Gastrocnemius medialis (tissue), 4 donors: ENCODE results near the gene ZDHHC3. TPM values are rescaled to one million over a fixed set of nuclear protein-coding genes. Genes with fewer than 3 reads are reported as not detected.
A peak's percentile ranks its signal among the peaks of the same experiment; 100 is the strongest.

Source experiments
- ATAC-seq, 2 donors: fragments of 150-250 bp; one replicate each; pipeline ENCODE4 v1.9.1; 2016
- DNase-seq, 2 donors: peaks; one replicate each; pipeline ENCODE4 v3.0.0-alpha.2; 2019
- H3K27ac ChIP-seq, 4 donors: fragments of 200-600 bp; sonication (generic); 1 replicate in 1 of 4; 2 replicates in 3 of 4; pipeline ENCODE4 v1.5.1; 2016 to 2018; ENCODE audit warnings: mild to moderate bottlenecking in 2 of 4, moderate library complexity in 1 of 4
- H3K27me3 ChIP-seq, 3 donors: fragments of 200-600 bp; sonication (generic) in 2 of 3; 1 replicate in 1 of 3; 2 replicates in 2 of 3; pipeline versions ENCODE4 v1.5.1 to v1.6.0; 2016 to 2019; ENCODE audit warnings: mild to moderate bottlenecking in 1 of 3, moderate library complexity in 1 of 3
- H3K36me3 ChIP-seq, 2 donors: fragments of 200-600 bp; sonication (generic) in 1 of 2; one replicate each; pipeline ENCODE4 v1.5.1; 2017 to 2018
- H3K4me1 ChIP-seq, 2 donors: fragments of 200-600 bp; sonication (generic) in 1 of 2; one replicate each; pipeline ENCODE4 v1.5.1; 2016 to 2017; ENCODE audit warnings: mild to moderate bottlenecking in 2 of 2
- H3K4me3 ChIP-seq, 4 donors: fragments of 200-600 bp; sonication (generic) in 3 of 4; 1 replicate in 1 of 4; 2 replicates in 3 of 4; pipeline ENCODE4 v1.5.1; 2016 to 2019; ENCODE audit warnings: mild to moderate bottlenecking in 2 of 4
- H3K9me3 ChIP-seq, 3 donors: fragments of 200-600 bp; sonication (generic) in 2 of 3; 1 replicate in 1 of 3; 2 replicates in 2 of 3; pipeline ENCODE4 v1.5.1; 2016 to 2019
- CTCF ChIP-seq, 5 experiments: fragments of 450-650 bp in 3 of 5; fragments of 200-600 bp in 2 of 5; sonication (generic) in 2 of 5; IDR thresholded peaks in 4 of 5; conservative IDR thresholded peaks in 1 of 5; 1 replicate in 4 of 5; 2 replicates in 1 of 5; pipeline ENCODE4 v1.5.1; 2016 to 2019; ENCODE audit warnings: antibody characterized with exemption in 5 of 5, mild to moderate bottlenecking in 3 of 5, moderate library complexity in 3 of 5
- POLR2A ChIP-seq, 2 donors: fragments of 450-650 bp; IDR thresholded peaks; one replicate each; pipeline ENCODE4 v1.6.1; 2017; ENCODE audit warnings: antibody characterized with exemption in 2 of 2, mild to moderate bottlenecking in 2 of 2, moderate library complexity in 2 of 2
- in situ Hi-C, 4 donors: fragments of 200-750 bp; cut with MboI; loops; one replicate each; pipeline versions ENCODE4 v1.15.0 to v1.8.0; 2017; ENCODE audit warnings: low sequenced_read_pairs in 4 of 4
- intact Hi-C: fragments of 100-400 bp; cut with DNase I; formaldehyde crosslinking; loops from one replicate; pipeline ENCODE4 v1.15.1; 2023; ENCODE audit warnings: low total_unique reads
- total RNA-seq, 4 donors: library from RNA; depleted of rRNA; stranded (reverse); fragments of >200 nt; gene quantifications; one replicate each; pipeline versions ENCODE4 v1.1.0 to v1.2.3, GENCODE V29; 2016

ZDHHC3 gene
- total RNA-seq, 4 donors from 2014 or later = 66.2 to 90.5 (median 74.5) TPM

GRCh38 chr3:44915702-44916438 is 60.1 kb downstream of the ZDHHC3 start:
- H3K4me3 ChIP-seq = no peak overlapping the region
- no peaks in the 10 kb centered on the region for H3K36me3 ChIP-seq
- H3K9me3 ChIP-seq = no peaks in the 10 kb centered on the region
- H3K4me1 ChIP-seq = no peaks in the 10 kb centered on the region
- TF ChIP-seq CTCF (IDR thresholded peaks at IDR 0.05 in 4 of 5, conservative IDR thresholded peaks at IDR 0.05 in 1 of 5) (no peak), POLR2A (IDR thresholded peaks at IDR 0.05) (no peak)
- H3K27ac ChIP-seq = no peak overlapping the region
- no peaks in the 10 kb centered on the region for H3K27me3 ChIP-seq
- intact Hi-C loops = loop anchor here (10.0 kb wide), 1 partner anchor 591 kb away; no protein-coding TSS in a partner anchor
- in situ Hi-C loops = loop anchor here (10.0 to 25.0 kb wide), 2 partner anchors 379 to 381 kb away; no protein-coding TSS in a partner anchor
- DNase-seq = no peak
- no peak for ATAC-seq

- Histone ChIP-seq H3K27me3 (peaks cover 0 to 1% (median 0%) of the 10 kb centered on the region in 3 donors), H3K27ac (no peak overlapping the region), H3K4me1 (no peaks in the 10 kb centered on the region), H3K4me3 (no peak overlapping the region), H3K9me3 (no peaks in the 10 kb centered on the region), H3K36me3 (no peaks in the 10 kb centered on the region)
- intact Hi-C loops = loop anchor here (5.0 to 10.0 kb wide), 2 partner anchors 383 to 590 kb away; no protein-coding TSS in a partner anchor
- TF ChIP-seq CTCF (IDR thresholded peaks at IDR 0.05 in 4 of 5, conservative IDR thresholded peaks at IDR 0.05 in 1 of 5) (no peak), POLR2A (IDR thresholded peaks at IDR 0.05) (no peak)
- no peak for DNase-seq
- in situ Hi-C loops = loop anchor here (10.0 to 25.0 kb wide), 2 partner anchors 378 to 380 kb away; no protein-coding TSS in a partner anchor
- no peak for ATAC-seq
Measured at GRCh38 chr3:44914936-44915335, 61.0 kb downstream of the ZDHHC3 start.

GRCh38 chr3:44913868-44914468 is 62.0 kb downstream of the ZDHHC3 start:
- Histone ChIP-seq H3K4me3 (no peak overlapping the region), H3K27me3 (peaks cover 0 to 5% (median 0%) of the 10 kb centered on the region in 3 donors), H3K9me3 (no peaks in the 10 kb centered on the region), H3K36me3 (no peaks in the 10 kb centered on the region), H3K27ac (no peak overlapping the region), H3K4me1 (no peaks in the 10 kb centered on the region)
- DNase-seq = peak; percentile 17 to 33
- intact Hi-C loops = loop anchor here (5.0 to 10.0 kb wide), 2 partner anchors 382 to 589 kb away; no protein-coding TSS in a partner anchor
- peak; percentile 37 to 73 (median 64) for TF ChIP-seq CTCF (IDR thresholded peaks at IDR 0.05 in 4 of 5, conservative IDR thresholded peaks at IDR 0.05 in 1 of 5)
- no peak for TF ChIP-seq POLR2A (IDR thresholded peaks at IDR 0.05)
- in situ Hi-C loops = loop anchor here (10.0 to 25.0 kb wide), 2 partner anchors 377 to 379 kb away; no protein-coding TSS in a partner anchor
- peak; percentile 47 to 66 for ATAC-seq

GRCh38 chr3:44910693-44911092 is 65.3 kb downstream of the ZDHHC3 start:
- no peaks in the 10 kb centered on the region for H3K4me1 ChIP-seq
- peaks cover 0 to 5% (median 0%) of the 10 kb centered on the region in 3 donors for H3K27me3 ChIP-seq
- in situ Hi-C loops = loop anchor here (10.0 to 25.0 kb wide), 2 partner anchors 373 to 376 kb away; no protein-coding TSS in a partner anchor
- H3K36me3 ChIP-seq = no peaks in the 10 kb centered on the region
- TF ChIP-seq POLR2A (IDR thresholded peaks at IDR 0.05) (no peak), CTCF (IDR thresholded peaks at IDR 0.05 in 4 of 5, conservative IDR thresholded peaks at IDR 0.05 in 1 of 5) (no peak)
- intact Hi-C loops = loop anchor here (5.0 to 10.0 kb wide), 2 partner anchors 378 to 586 kb away; no protein-coding TSS in a partner anchor
- no peak for ATAC-seq
- H3K4me3 ChIP-seq = no peak overlapping the region
- no peak overlapping the region for H3K27ac ChIP-seq
- no peaks in the 10 kb centered on the region for H3K9me3 ChIP-seq
- no peak for DNase-seq
